HG02852 (cell line): Measurements from ENCODE around the gene KRT77.

Source experiments
- ATAC-seq: cut with Tn5 transposase; IDR thresholded peaks from one replicate; pipeline ENCODE4 v1.9.1; 2021; ENCODE audit warnings: mild to moderate bottlenecking, moderate library complexity; ENCODE audit not compliant: unreplicated experiment

The KRT77 gene

DNA sequence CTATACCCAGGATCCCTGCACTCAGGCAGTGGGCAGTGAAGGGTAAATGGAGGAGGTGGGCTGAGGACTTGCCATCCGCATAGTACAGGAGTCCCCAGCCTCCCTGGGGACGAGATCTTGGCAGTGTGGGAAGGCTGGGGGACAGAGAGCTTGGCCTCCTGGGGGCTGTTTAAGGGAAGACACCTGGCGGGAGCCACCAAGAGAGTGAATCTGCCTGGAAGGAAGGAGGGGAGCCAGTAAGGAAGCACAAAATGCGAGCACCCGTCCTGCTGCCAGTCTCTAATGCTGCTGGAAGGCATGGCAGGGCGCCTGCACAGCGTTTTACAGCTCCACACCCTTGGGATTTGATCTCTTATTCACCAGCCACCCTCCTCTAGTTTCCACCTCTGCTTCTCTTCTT is 43.9 kb downstream of the KRT77 start:
- no peak for ATAC-seq

DNA sequence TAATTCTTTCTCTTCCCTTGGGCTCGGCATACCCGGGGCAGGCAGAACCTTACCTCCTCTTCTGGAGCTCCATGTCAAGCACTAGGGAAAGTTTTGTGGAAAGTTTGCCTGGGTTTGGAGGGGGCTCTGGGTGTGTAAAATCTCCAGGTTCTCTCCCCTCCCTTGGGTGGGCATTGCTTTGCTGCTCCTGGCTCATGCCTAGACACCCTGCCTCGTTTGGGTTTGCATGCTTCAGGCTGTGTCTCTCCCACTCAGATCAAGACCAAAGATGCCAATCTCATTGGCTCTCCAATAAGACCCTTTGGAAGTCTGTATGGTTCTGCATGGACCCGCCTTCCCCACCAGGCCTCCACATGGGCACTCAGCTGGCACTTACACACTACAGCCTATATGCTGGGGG is 45.1 kb downstream of the KRT77 start:
- ATAC-seq: no peak

DNA sequence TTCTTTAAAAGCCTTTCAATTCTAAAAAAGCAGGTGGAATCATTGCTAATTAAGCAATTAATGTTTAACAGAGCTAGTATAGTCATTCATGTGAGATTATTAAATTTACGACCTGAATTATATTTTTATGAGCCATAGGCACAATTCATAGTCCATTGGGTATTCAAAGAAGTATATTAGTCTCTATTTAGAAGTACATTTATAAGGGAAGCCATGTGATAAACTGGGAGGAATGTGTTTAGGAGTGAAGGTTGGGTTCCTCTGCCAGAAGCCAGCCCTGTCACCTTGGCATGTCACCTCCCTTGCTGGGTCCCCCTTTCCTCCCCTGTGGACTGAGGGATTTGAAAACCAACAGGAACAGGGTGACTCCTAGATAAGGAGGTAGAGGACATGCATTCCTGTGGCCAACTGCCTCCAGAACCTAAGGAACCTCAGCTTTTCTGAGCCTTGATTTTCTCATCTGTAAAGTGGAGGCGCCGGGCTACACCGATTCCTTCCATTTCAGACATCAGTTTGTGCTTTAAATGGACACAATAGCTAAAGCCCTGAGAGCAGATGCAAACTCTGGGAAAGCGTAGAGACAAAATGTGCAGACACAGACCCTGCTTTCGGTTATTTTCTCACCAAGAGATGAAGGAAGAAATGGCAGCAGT is 45.9 kb downstream of the KRT77 start:
- no peak for ATAC-seq

DNA sequence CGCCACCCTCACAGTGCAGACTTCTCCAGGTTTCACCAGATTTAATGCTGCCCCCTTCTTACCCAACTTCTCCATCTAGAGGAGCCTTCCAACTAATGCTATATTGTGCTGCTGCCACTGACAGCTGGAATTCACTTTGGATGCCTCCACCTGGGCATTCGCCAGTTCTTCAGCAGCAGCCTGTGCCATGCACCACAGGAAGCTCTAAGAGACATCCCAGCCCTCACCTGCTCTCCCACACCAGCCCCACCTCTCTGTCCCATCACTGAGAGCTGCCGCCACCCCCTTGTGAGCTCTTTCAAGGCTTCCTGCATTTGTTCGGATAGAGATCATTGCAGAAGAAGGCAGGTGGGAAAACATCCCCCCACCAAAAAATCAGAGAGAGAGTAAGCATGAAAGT is 46.7 kb downstream of the KRT77 start:
- no peak for ATAC-seq

DNA sequence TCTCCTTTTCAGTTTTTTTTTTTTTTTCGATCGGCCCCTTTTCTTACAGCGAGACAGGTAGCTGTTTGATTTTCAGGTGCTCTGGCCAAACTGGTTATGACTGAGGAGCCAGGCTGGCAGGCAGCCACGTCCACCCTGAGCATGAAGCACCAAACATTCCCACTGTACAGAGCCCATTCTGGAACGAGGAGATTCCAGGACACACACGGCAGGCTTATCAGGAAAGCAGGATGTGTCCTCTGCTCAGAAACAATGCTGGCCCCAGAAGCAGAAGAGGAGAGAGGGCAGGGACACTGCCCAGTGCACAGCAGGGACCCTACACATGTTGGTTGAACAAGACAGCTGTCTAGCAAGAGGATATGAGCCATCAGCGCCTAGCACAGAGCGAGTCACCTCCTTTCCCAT is 47.6 kb downstream of the KRT77 start:
- no peak for ATAC-seq

DNA sequence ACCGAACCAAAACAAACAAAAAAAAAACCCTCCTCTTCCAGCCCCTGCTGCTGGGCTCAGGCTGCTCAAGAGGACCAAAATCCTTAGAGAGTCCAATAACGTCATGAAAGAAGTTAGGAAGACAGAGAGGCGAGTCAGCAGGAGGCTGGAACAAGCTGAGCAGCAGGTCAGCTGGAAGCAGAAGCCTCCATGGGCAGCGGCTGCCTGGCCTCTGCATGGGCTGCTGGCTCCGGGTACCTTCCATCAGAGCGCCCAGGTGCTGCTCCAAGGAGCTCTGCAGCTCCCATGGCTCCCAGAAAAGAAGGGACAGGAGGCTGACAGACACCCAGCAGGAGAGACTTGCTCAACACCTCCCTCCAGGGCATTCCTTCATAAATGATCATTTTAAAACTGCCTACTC is 48.1 kb downstream of the KRT77 start:
- no peak for ATAC-seq

DNA sequence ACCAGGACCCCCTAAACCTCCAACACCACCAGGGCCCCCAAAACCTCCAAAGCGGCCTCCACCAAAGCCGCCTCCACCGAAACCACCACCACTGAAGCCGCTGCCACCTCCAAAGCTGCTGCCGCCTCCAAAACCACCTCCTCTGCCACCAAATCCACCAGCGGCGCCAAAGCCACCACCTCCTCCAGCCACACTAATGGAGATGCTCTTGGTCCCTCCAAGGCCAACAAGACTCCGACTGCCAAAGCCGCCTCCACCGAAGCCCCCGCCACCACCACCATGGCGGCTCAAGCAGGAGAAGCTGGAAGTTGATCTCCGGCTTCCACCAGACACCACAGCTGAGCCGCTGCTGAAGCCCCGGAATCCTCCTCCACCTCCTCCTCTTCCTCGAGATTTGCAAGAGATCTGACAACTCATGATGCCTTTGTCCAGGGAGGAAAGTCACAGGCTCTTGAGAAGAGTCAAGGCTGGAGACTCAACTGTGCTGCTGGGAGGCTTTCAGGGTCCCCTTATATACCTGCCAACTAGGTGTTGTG is 51.5 kb downstream of the KRT77 start, which contains the start of gene KRT2:
TSS of gene KRT2 (minus strand) at position 486 of the 536 bp plus-strand sequence. CDS start at position 417, 69 bp downstream.
- ATAC-seq: no peak

DNA sequence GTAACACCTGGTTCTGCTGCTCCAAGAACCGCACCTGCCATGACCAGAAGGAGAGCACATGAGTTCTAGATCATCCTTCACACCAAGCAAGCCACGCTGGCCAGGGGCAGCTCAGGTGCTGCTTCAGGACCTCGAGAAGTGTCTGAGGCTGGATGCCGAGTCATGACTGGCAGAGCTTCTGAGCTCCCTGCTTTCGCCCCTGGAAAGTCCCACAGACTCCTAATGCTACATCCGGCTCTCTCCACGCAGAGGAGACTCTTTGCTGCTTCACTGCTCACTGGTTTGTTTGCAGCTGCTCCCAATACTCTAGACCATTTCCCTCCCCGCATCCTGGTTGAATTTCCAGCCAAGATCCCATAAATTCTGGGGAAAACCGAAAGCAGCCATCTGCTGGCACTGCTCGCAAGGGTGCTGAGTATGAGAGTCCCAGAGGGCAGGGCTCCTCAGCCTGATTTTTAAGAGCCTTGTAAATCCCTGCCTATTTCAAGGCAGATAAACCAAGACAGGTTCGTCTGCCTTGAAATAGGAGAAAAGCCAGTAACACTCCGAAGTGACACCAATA is 52.7 kb downstream of the KRT77 start:
- ATAC-seq: no peak

DNA sequence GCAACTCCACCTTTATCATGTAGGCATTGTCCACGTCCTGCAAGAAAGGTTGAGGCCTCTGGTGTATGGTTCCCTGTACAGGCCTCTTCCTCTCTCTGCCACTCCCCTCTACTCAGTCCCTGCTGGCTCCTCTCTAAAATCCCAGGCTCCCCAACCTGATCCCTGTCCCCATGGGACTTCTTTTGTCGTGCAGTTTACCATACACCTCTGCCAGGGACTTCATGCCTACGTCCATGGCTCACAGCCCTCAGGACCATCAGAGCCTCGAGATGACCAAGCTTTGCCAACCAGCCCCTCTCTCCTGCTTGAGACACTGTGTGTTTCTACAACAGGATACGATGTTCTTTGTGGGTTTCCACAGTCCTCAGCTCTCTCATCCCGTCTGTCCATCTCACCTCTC is 54.3 kb downstream of the KRT77 start:
- no peak for ATAC-seq

DNA sequence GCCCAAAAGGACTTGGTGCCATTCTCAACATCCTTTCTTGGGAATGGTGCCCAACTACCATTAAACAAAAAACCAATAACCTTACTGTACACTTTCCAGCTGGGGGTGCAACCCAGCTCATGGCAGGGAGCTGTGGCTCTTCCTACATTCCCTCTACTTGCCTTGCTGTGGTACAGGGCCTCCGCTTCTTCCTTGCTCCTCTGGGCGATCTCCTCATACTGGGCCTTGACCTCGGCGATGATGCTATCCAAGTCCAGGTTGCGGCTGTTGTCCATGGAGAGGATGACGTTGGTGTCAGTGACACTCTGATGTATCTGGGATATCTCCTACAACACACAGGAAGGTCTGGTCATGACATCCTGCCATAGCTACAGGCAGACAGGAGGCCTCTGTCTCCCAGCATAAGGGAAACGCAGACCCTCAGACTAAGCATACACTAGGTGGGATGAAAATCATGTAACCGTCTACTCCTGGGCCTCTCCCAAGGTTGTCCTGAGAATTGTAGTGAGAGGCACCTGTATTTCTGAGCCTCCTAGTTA is 55.2 kb downstream of the KRT77 start:
- ATAC-seq: no peak

DNA sequence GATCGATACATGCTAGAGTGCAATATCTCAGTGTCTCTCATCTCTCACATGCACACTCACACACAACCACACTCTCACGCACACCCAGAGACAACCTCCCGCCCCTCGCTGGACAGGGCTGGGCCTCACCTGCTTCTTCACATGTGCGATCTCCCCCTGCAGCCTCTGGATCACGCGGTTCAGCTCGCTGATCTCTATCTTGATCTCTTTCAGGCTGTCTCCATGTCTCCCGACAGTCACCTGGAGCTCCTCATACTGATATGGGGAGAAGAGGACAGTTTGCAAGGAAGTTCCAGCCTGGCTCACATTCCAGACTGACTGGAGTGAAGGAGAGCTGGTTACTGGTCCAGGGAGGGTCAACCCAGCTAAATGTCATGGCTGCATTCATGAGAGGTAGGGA is 55.7 kb downstream of the KRT77 start:
- no peak for ATAC-seq

DNA sequence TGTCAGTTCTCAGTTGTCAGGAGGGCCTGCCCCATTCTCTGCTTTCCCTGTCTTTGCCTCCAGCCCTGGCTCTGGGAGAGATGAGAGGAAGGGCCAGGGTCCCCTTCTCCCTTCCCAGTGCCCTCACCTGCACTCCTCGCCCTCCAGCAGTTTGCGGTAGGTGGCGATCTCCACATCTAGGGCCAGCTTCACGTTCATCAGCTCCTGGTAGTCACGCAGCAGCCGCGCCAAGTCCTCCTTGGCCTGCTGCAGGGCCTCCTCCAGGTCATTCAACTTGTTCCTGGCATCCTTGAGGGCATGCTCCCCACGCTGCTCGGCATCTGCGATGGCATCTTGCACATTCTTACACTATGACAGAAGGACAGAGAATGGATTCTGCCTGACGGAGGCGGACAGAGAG is 56.7 kb downstream of the KRT77 start:
- no peak for ATAC-seq

DNA sequence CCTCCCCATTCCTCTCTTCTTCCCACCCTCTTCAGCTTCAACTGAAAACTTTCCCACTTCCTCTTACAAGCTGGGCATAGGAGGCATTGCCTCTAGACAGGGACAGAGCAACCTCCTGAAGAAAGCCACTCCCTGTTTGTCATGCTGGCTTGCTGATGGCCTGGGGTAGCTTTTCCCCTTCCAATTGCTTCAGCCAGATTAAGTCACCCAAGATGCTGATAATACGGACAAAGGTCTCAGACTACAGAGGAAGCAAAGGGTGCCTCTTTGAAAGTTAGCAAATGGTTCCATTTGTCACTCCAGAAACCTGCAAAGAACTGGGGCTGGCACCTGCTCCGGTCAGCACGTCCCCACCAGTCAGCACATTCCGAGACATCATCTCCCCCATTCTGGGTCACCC is 57.3 kb downstream of the KRT77 start:
- ATAC-seq: no peak

DNA sequence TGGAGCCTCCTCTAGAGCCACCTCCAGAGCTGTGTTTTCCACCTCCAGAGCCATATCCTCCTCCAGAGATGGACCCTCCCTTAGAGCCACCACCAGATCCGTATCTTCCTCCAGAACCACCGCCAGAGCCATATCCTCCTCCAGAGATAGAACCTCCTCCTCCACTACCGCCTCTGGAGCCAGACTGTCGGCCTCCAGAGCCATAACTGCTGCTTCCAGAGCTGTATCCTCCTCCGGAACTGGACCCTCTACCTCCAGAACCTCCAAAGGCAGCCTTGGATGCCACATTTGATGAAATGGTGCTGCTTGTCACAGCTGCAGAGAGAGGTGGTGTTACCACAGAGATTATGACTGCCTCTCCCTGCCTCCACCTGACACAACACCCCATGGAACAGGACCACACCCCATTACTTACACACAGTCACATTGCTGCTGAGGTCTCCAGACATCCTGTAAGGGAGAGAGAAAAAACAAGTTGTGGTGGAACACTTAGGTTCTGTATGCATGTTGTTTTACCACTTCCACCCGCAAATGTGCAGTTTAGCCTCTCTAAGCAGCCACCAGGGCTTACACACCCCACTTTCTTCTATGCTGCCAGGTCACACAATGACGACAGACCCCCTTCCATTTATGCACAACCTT is 58.1 kb downstream of the KRT77 start:
- ATAC-seq: no peak

DNA sequence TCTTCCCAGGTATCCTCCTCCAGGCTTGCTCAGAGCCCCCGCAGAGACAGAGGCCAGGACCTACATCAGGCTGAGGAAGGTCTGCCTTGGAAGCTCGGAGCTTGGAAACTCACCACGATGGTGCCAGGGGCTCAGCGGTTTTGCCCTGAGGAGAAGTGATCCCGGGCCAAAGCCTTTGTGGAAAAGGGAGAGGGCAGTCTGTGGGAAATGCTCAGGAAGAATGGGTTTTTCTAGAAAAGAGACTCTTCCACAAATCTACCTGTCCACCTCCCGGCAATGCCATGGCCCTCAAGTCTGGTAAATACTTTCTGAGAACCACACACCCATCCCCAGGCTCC is 59.3 kb downstream of the KRT77 start:
- ATAC-seq: no peak

DNA sequence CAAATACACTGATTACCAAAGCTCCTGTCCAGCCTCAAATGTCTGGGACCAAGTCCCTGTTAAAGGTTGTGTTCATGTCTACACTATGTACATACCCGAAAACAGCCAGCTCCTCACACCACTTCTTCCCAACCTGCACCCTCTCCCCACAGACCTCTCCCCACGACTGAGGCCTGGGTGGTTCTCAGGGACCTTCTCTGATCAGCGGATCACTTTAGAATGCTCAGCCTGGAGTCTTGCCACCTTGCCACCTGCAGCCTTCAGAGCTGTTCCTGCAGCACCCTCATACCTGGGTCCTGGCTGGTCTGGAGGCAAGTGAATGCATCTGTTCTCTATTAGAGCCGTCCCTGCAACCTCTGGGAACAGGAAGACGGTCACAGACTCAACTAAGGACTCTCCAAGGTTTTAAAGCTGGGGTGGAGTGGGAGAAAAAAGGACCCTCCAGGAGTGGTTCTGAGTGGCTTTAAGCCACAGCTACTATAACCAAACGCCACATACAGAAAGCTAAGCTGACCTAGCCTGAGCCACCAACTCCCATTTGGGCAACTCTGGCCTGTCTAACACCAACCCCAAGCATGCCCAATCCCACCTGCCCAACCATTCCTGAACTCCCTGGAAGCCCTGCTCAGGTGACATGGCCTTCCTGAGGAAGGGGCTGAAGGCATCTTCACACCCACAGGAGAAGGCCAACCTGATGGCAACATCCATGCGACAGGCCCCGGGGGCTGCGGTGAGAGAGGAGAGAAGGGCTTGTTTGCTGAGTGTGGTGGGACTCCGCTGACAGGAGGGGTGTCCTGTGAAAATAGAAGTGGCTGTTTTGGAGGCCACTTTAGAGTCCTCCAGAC is 59.9 kb downstream of the KRT77 start:
- no peak for ATAC-seq

DNA sequence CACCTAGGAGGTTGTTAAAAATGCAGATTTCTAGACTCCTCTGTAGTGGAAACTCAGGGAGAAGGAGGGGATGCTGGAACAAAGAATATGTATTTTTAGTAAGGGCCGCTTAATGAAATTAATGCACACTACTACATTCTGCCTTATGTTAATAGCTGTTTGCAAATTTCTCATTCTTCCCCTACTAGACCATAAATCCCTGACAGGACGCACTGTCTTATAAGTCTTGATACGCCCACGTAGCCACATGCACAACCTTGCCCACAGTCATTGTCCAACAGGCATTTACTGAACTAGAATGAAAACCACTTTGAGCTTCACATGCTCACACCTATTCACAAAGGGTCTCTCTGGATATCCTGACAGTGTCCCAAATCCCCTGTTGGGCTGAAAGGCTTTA is 61.9 kb downstream of the KRT77 start:
- no peak for ATAC-seq
